OCI-LY3 (cell line): ENCODE data around the gene NUPR1.

Experiments
- H2AFZ ChIP-seq: fragments of 200-600, 300-600 bp; shearing (Covaris generic); 2 replicates; pipeline ENCODE4 v1.6.0; 2014; ENCODE audit warnings: antibody characterized with exemption, low read depth, low read length
- H3K27ac ChIP-seq: fragments of 200-600, 300-600 bp; sonication (generic); 2 replicates; pipeline ENCODE4 v1.5.1; 2014; ENCODE audit warnings: mild to moderate bottlenecking, low read length, moderate library complexity, mixed read lengths
- H3K27me3 ChIP-seq: fragments of 200-600, 300-600 bp; sonication (generic); 2 replicates; pipeline ENCODE4 v1.6.1; 2014; ENCODE audit warnings: low read depth, low read length, mixed read lengths
- H3K36me3 ChIP-seq: fragments of 200-600, 300-600 bp; sonication (generic); replicated peaks from 2 replicates; pipeline ENCODE3; 2014; ENCODE audit warnings: low read depth, low read length, mixed read lengths
- H3K4me1 ChIP-seq: fragments of 300-600, 200-600 bp; sonication (generic); 2 replicates; pipeline ENCODE4 v1.6.1; 2014; ENCODE audit warnings: low read length, mixed read lengths
- H3K4me2 ChIP-seq: fragments of 200-600, 300-600 bp; sonication (generic); 2 replicates; pipeline ENCODE4 v1.6.1; 2014; ENCODE audit warnings: low read length, mixed read lengths
- H3K4me3 ChIP-seq: fragments of 300-600, 200-600 bp; sonication (generic); 2 replicates; pipeline ENCODE4 v1.5.1; 2014; ENCODE audit warnings: antibody characterized with exemption, mild to moderate bottlenecking, low read length, moderate library complexity
- H3K79me2 ChIP-seq: fragments of 300-600, 200-600 bp; shearing (Covaris generic); 2 replicates; pipeline ENCODE4 v1.6.1; 2014; ENCODE audit warnings: mild to moderate bottlenecking, low read length, mixed read lengths
- H3K9ac ChIP-seq: fragments of 300-600, 200-600 bp; shearing (Covaris generic); 2 replicates; pipeline ENCODE4 v1.6.0; 2014; ENCODE audit warnings: mild to moderate bottlenecking, low read length, moderate library complexity
- H3K9me3 ChIP-seq: fragments of 200-600, 300-600 bp; shearing (Covaris generic); 2 replicates; pipeline ENCODE4 v1.6.1; 2014; ENCODE audit warnings: low read length, mixed read lengths; ENCODE audit not compliant: insufficient read depth
- H4K20me1 ChIP-seq: fragments of 200-600, 300-600 bp; sonication (generic); 2 replicates; pipeline ENCODE4 v1.6.1; 2016; ENCODE audit warnings: low read length, mixed read lengths; ENCODE audit not compliant: insufficient read depth
- CTCF ChIP-seq: fragments of 200-600, 300-600 bp; sonication (generic); IDR thresholded peaks from 2 replicates; pipeline ENCODE4 v1.5.1; 2014; ENCODE audit warnings: antibody characterized with exemption, low read length, low read depth
- EZH2phosphoT487 ChIP-seq: fragments of 200-600 bp; shearing (Covaris generic); IDR thresholded peaks from 2 replicates; pipeline ENCODE4 v1.6.1; 2018; ENCODE audit warnings: antibody characterized with exemption, mixed run types, low read depth

Gene NUPR1

GRCh38 chr16:28511031-28511430, 27.7 kb downstream of the NUPR1 start:
- H3K9ac ChIP-seq = no peak overlapping the region
- no peaks in the 10 kb centered on the region for H3K9me3 ChIP-seq
- H3K27ac ChIP-seq = no peak overlapping the region
- no peak overlapping the region for H3K4me2 ChIP-seq
- TF ChIP-seq CTCF = no peak
- TF ChIP-seq EZH2phosphoT487 = no peak
- no peaks in the 10 kb centered on the region for H4K20me1 ChIP-seq
- H3K27me3 ChIP-seq = no peaks in the 10 kb centered on the region
- no peak overlapping the region for H3K4me3 ChIP-seq
- H3K79me2 ChIP-seq = peaks cover 15% of the 10 kb centered on the region
- no peaks in the 10 kb centered on the region for H3K36me3 ChIP-seq
- peaks cover 27% of the 10 kb centered on the region for H3K4me1 ChIP-seq
- H2AFZ ChIP-seq = no peak overlapping the region

- no peaks in the 10 kb centered on the region for H3K27me3 ChIP-seq
- TF ChIP-seq CTCF (no peak), EZH2phosphoT487 (no peak)
- H3K9ac ChIP-seq = peak overlapping the region; percentile 93
- peaks cover 65% of the 10 kb centered on the region for H3K79me2 ChIP-seq
- H3K4me1 ChIP-seq = peaks cover 70% of the 10 kb centered on the region
- no peaks in the 10 kb centered on the region for H4K20me1 ChIP-seq
- H3K4me2 ChIP-seq = peak overlapping the region; percentile 93
- peak overlapping the region; percentile 92 for H3K27ac ChIP-seq
- peaks cover 25% of the 10 kb centered on the region for H3K36me3 ChIP-seq
- no peaks in the 10 kb centered on the region for H3K9me3 ChIP-seq
- H3K4me3 ChIP-seq = peak overlapping the region; percentile 84
- H2AFZ ChIP-seq = no peak overlapping the region
Observed at GRCh38 chr16:28505489-28506137, 33.2 kb downstream of the NUPR1 start.

- Histone ChIP-seq H3K4me2 (peak overlapping the region; percentile 93), H3K36me3 (peaks cover 27% of the 10 kb centered on the region), H3K27ac (peak overlapping the region; percentile 92; the same call in 1 of the 2 replicates), H4K20me1 (no peaks in the 10 kb centered on the region), H3K79me2 (peaks cover 65% of the 10 kb centered on the region), H3K9me3 (no peaks in the 10 kb centered on the region), H3K4me1 (peaks cover 77% of the 10 kb centered on the region), H3K4me3 (peak overlapping the region; percentile 84), H2AFZ (no peak overlapping the region), H3K9ac (peak overlapping the region; percentile 93; the same call in 1 of the 2 replicates), H3K27me3 (no peaks in the 10 kb centered on the region)
- TF ChIP-seq CTCF = no peak
- no peak for TF ChIP-seq EZH2phosphoT487
Observed at GRCh38 chr16:28504707-28505404, 33.9 kb downstream of the NUPR1 start.

- no peak overlapping the region for H2AFZ ChIP-seq
- H3K79me2 ChIP-seq = peaks cover 65% of the 10 kb centered on the region
- no peaks in the 10 kb centered on the region for H3K9me3 ChIP-seq
- TF ChIP-seq CTCF (no peak), EZH2phosphoT487 (no peak)
- H3K36me3 ChIP-seq = peaks cover 34% of the 10 kb centered on the region
- peak overlapping the region; percentile 39 for H3K27ac ChIP-seq
- no peaks in the 10 kb centered on the region for H3K27me3 ChIP-seq
- H4K20me1 ChIP-seq = no peaks in the 10 kb centered on the region
- H3K9ac ChIP-seq = peak overlapping the region; percentile 12; the same call in 1 of the 2 replicates
- H3K4me1 ChIP-seq = peaks cover 77% of the 10 kb centered on the region
- peak overlapping the region; percentile 93 for H3K4me2 ChIP-seq
- peak overlapping the region; percentile 84; the same call in 1 of the 2 replicates for H3K4me3 ChIP-seq
Observed at GRCh38 chr16:28503470-28504259, 35.1 kb downstream of the NUPR1 start.
